NCI-H2227 (cell line): ENCODE measurements around the gene DPP10.

Experiments
- DNase-seq: peaks from one replicate; lab custom pipeline; 2025; ENCODE audit not compliant: unreplicated experiment; lab: John Stamatoyannopoulos, UW

DPP10 gene

GRCh38 chr2:115115135-115115534, 672.7 kb downstream of the DPP10 start:
- DNase-seq: no peak

- no peak for DNase-seq
Measured at GRCh38 chr2:115118306-115118705, 675.9 kb downstream of the DPP10 start.

GRCh38 chr2:115119086-115119485, 676.6 kb downstream of the DPP10 start:
- no peak for DNase-seq

- no peak for DNase-seq
Measured at GRCh38 chr2:115122701-115123100, 680.3 kb downstream of the DPP10 start.

- DNase-seq: no peak
Measured at GRCh38 chr2:115124817-115125216, 682.4 kb downstream of the DPP10 start.

GRCh38 chr2:115129536-115129935, 687.1 kb downstream of the DPP10 start:
- no peak for DNase-seq

- no peak for DNase-seq
Measured at GRCh38 chr2:115160531-115161080, 718.2 kb downstream of the DPP10 start.

GRCh38 chr2:115161081-115161770, 718.8 kb downstream of the DPP10 start:
- DNase-seq: peak; percentile 16

- DNase-seq: peak; percentile 19
Measured at GRCh38 chr2:115161771-115162493, 719.5 kb downstream of the DPP10 start.

- no peak for DNase-seq
Measured at GRCh38 chr2:115162494-115163293, 720.3 kb downstream of the DPP10 start.

- no peak for DNase-seq
Measured at GRCh38 chr2:115163572-115163971, 721.1 kb downstream of the DPP10 start.

- DNase-seq: no peak
Measured at GRCh38 chr2:115165529-115166109, 723.2 kb downstream of the DPP10 start.

GRCh38 chr2:115168457-115168856, 726.0 kb downstream of the DPP10 start:
- no peak for DNase-seq

- DNase-seq: no peak
Measured at GRCh38 chr2:115169814-115170213, 727.4 kb downstream of the DPP10 start.

GRCh38 chr2:115171751-115172150, 729.3 kb downstream of the DPP10 start:
- DNase-seq: no peak

GRCh38 chr2:115174651-115175050, 732.2 kb downstream of the DPP10 start:
- DNase-seq: no peak

- DNase-seq: no peak
Measured at GRCh38 chr2:115183144-115183543, 740.7 kb downstream of the DPP10 start.

- DNase-seq: no peak
Measured at GRCh38 chr2:115190459-115190858, 748.0 kb downstream of the DPP10 start.

GRCh38 chr2:115194623-115195022, 752.2 kb downstream of the DPP10 start:
- DNase-seq: no peak

- DNase-seq: no peak
Measured at GRCh38 chr2:115196587-115196986, 754.1 kb downstream of the DPP10 start.

GRCh38 chr2:115199966-115200365, 757.5 kb downstream of the DPP10 start:
- no peak for DNase-seq
